HEK293 (cell line): ENCODE measurements around the gene XIAP.

ENCODE experiments used
- ATF2 ChIP-seq: fragments of 450-650 bp; formaldehyde crosslinking; IDR thresholded peaks from 2 replicates; pipeline ENCODE4 v1.5.1; 2016; ENCODE audit warnings: missing biosample characterization, missing genetic modification characterization, low read depth
- GFI1B ChIP-seq: fragments of 450-650 bp; formaldehyde crosslinking; IDR thresholded peaks from 2 replicates; pipeline ENCODE4 v1.5.1; 2016; ENCODE audit warnings: missing biosample characterization, missing genetic modification characterization
- KLF7 ChIP-seq: fragments of 450-650 bp; formaldehyde crosslinking; IDR thresholded peaks from 2 replicates; pipeline ENCODE4 v1.5.1; 2016; ENCODE audit warnings: missing biosample characterization, missing genetic modification characterization, borderline replicate concordance
- PRDM4 ChIP-seq: fragments of 450-650 bp; formaldehyde crosslinking; IDR thresholded peaks from 2 replicates; pipeline ENCODE4 v1.5.1; 2017; ENCODE audit warnings: missing biosample characterization, missing genetic modification characterization
- SCRT2 ChIP-seq: fragments of 450-650 bp; formaldehyde crosslinking; IDR thresholded peaks from 2 replicates; pipeline ENCODE4 v1.5.1; 2016; ENCODE audit warnings: missing biosample characterization, missing genetic modification characterization
- ZBTB48 ChIP-seq: fragments of 450-650 bp; formaldehyde crosslinking; IDR thresholded peaks from 2 replicates; pipeline ENCODE4 v1.5.1; 2016; ENCODE audit warnings: missing biosample characterization, missing genetic modification characterization
- ZNF10 ChIP-seq: fragments of 450-650 bp; formaldehyde crosslinking; IDR thresholded peaks from 2 replicates; pipeline ENCODE4 v1.5.1; 2017; ENCODE audit warnings: missing biosample characterization, missing genetic modification characterization
- ZNF133 ChIP-seq: fragments of 450-650 bp; formaldehyde crosslinking; IDR thresholded peaks from 2 replicates; pipeline ENCODE4 v1.5.1; 2016; ENCODE audit warnings: missing biosample characterization, missing genetic modification characterization
- ZNF266 ChIP-seq: fragments of 450-650 bp; formaldehyde crosslinking; IDR thresholded peaks from 2 replicates; pipeline ENCODE4 v1.5.1; 2016; ENCODE audit warnings: missing biosample characterization, missing genetic modification characterization, low read depth
- ZNF394 ChIP-seq: fragments of 450-650 bp; formaldehyde crosslinking; IDR thresholded peaks from 2 replicates; pipeline ENCODE4 v1.5.1; 2016; ENCODE audit warnings: missing biosample characterization, missing genetic modification characterization, mild to moderate bottlenecking, moderate library complexity, borderline replicate concordance
- ZNF521 ChIP-seq: fragments of 450-650 bp; formaldehyde crosslinking; IDR thresholded peaks from 2 replicates; pipeline ENCODE4 v1.5.1; 2017; ENCODE audit warnings: missing biosample characterization, mild to moderate bottlenecking, missing genetic modification characterization
- ZNF571 ChIP-seq: fragments of 450-650 bp; formaldehyde crosslinking; IDR thresholded peaks from 2 replicates; pipeline ENCODE4 v1.5.0; 2017; ENCODE audit warnings: missing biosample characterization, missing genetic modification characterization
- ZNF660 ChIP-seq: fragments of 450-650 bp; IDR thresholded peaks from 2 replicates; pipeline ENCODE4 v1.5.1; 2018; ENCODE audit warnings: missing biosample characterization, mild to moderate bottlenecking, missing genetic modification characterization
- TF ChIP-seq, protein P1 (sequence below): fragments of 450-650 bp; formaldehyde crosslinking; IDR thresholded peaks from 2 replicates; pipeline ENCODE4 v1.5.1; 2016; ENCODE audit warnings: missing biosample characterization, missing genetic modification characterization
- TF ChIP-seq, protein P2 (sequence below): fragments of 450-650 bp; formaldehyde crosslinking; IDR thresholded peaks from 2 replicates; pipeline ENCODE4 v1.5.1; 2016; ENCODE audit warnings: missing biosample characterization, missing genetic modification characterization
- TF ChIP-seq, protein P3 (sequence below): fragments of 450-650 bp; formaldehyde crosslinking; IDR thresholded peaks from 2 replicates; pipeline ENCODE4 v1.5.1; 2016; ENCODE audit warnings: missing biosample characterization, missing genetic modification characterization
- TF ChIP-seq, protein P4 (sequence below): fragments of 450-650 bp; formaldehyde crosslinking; IDR thresholded peaks from 2 replicates; pipeline ENCODE4; 2016; ENCODE audit warnings: missing biosample characterization, missing genetic modification characterization

Gene XIAP

DNA sequence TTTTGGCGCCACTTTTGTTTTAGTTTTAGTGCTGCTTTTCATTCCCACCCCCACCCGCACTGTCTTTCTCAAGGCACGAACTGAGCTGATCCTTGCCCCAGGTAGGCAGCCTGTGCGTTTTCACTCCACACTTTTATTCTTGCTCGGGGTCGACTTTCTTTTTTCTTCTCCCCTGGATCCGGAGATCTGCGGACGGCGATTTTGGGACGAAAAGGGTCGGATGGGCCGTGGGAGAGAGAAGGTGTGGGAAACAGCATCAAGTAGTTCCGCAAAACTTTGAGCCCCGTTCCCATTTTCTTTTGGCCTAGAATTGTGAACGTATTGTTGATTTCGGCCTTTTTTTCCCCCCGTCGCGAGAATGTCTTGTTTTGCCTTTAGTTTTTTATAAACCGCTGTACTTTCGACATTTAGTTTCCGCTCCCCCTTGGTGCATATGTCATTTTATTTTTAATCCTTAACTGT is 102.2 kb downstream of the XIAP start (continued):
- TF ChIP-seq, protein P1, sequence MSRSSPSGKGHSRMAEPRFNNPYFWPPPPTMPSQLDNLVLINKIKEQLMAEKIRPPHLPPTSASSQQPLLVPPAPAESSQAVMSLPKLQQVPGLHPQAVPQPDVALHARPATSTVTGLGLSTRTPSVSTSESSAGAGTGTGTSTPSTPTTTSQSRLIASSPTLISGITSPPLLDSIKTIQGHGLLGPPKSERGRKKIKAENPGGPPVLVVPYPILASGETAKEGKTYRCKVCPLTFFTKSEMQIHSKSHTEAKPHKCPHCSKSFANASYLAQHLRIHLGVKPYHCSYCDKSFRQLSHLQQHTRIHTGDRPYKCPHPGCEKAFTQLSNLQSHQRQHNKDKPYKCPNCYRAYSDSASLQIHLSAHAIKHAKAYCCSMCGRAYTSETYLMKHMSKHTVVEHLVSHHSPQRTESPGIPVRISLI (tag by site-specific recombination), result no peak
- TF ChIP-seq ZNF266 (tag by site-specific recombination) (no peak), GFI1B (tag by site-specific recombination) (no peak), KLF7 (tag by site-specific recombination) (no peak; the same call in 1 of the 2 replicates), PRDM4 (no peak), ZNF660 (tag by site-specific recombination) (no peak), ZNF394 (tag by site-specific recombination) (0 out of 2 replicates have a peak, but pooled peaks have one; percentile 8), ZBTB48 (no peak), ZNF133 (no peak), ZNF10 (tag by site-specific recombination) (no peak), ZNF571 (no peak), ZNF521 (no peak), SCRT2 (tag by site-specific recombination) (no peak), ATF2 (no peak)
- TF ChIP-seq, protein P2, sequence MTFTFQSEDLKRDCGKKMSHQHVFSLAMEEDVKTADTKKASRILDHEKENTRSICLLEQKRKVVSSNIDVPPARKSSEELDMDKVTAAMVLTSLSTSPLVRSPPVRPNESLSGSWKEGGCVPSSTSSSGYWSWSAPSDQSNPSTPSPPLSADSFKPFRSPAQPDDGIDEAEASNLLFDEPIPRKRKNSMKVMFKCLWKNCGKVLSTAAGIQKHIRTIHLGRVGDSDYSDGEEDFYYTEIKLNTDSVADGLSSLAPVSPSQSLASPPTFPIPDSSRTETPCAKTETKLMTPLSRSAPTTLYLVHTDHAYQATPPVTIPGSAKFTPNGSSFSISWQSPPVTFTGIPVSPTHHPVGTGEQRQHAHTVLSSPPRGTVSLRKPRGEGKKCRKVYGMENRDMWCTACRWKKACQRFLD (tag by site-specific recombination), result no peak
- TF ChIP-seq, protein P3, sequence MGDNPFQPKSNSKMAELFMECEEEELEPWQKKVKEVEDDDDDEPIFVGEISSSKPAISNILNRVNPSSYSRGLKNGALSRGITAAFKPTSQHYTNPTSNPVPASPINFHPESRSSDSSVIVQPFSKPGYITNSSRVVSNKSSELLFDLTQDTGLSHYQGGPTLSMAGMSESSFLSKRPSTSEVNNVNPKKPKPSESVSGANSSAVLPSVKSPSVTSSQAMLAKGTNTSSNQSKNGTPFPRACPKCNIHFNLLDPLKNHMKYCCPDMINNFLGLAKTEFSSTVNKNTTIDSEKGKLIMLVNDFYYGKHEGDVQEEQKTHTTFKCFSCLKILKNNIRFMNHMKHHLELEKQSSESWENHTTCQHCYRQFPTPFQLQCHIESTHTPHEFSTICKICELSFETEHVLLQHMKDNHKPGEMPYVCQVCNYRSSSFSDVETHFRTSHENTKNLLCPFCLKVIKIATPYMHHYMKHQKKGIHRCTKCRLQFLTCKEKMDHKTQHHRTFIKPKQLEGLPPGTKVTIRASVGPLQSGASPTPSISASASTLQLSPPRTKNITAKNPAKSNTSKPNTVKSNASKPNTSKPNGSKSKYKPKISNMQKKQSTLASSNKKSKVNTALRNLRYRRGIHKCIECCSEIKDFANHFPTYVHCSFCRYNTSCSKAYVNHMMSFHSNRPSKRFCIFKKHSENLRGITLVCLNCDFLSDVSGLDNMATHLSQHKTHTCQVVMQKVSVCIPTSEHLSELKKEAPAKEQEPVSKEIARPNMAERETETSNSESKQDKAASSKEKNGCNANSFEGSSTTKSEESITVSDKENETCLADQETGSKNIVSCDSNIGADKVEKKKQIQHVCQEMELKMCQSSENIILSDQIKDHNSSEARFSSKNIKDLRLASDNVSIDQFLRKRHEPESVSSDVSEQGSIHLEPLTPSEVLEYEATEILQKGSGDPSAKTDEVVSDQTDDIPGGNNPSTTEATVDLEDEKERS (tag by site-specific recombination), result no peak
- TF ChIP-seq, protein P4, sequence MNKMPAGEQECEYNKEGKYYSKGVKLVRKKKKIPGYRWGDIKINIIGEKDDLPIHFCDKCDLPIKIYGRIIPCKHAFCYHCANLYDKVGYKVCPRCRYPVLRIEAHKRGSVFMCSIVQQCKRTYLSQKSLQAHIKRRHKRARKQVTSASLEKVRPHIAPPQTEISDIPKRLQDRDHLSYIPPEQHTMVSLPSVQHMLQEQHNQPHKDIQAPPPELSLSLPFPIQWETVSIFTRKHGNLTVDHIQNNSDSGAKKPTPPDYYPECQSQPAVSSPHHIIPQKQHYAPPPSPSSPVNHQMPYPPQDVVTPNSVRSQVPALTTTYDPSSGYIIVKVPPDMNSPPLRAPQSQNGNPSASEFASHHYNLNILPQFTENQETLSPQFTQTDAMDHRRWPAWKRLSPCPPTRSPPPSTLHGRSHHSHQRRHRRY (tag by site-specific recombination), result no peak
